Measurements from ENCODE around the gene KLHL11. TPM values are rescaled to one million over a fixed set of nuclear protein-coding genes. Genes with fewer than 3 reads are reported as not detected.
A peak's percentile ranks its signal among the peaks of the same experiment; 100 is the strongest.

Gene KLHL11
- total RNA-seq, 1 donor from 2014 or later, result 16.0 TPM

DNA sequence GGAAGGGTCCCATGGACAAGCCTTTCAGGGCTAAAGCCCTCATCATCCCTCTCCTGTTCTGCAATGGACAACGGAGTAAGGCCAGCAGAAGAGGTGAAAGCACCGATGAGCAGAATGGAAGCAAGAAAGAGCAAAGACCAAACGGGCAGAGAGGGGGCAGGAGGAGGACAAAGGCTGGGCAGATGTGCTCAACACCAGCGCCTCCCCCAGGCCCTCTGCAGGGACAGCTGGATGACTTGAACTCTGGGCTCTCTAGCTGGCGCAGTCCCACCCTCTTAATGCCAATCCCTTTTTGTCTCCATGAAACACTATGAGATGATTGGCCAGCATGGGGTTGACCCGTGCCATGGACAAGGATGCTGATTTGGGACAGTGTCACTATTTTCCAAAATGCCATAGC lies 31.5 kb upstream of the KLHL11 start:
- no peak overlapping the region for H3K4me3 Mint-ChIP-seq (ENCODE audit: unreplicated experiment)
- no peaks in the 10 kb centered on the region for H3K27me3 Mint-ChIP-seq (ENCODE audit: unreplicated experiment)
- no peak overlapping the region for H3K27ac Mint-ChIP-seq (ENCODE audit: unreplicated experiment)
- no peak for DNase-seq (ENCODE audit: extremely low spot score, unreplicated experiment)
- peaks cover 54% of the 10 kb centered on the region for H3K36me3 Mint-ChIP-seq (ENCODE audit: unreplicated experiment)
- no peak for TF ChIP-seq CTCF (IDR thresholded peaks at IDR 0.05)
- peaks cover 21% of the 10 kb centered on the region for H3K4me1 Mint-ChIP-seq (ENCODE audit: unreplicated experiment)
- H3K9me3 Mint-ChIP-seq (ENCODE audit: unreplicated experiment), result no peaks in the 10 kb centered on the region

GRCh38 chr17:41895617-41896016 lies 30.4 kb upstream of the KLHL11 start:
- Mint-ChIP-seq H3K4me3 (ENCODE audit: unreplicated experiment) (no peak overlapping the region), H3K9me3 (ENCODE audit: unreplicated experiment) (no peaks in the 10 kb centered on the region), H3K4me1 (ENCODE audit: unreplicated experiment) (peaks cover 21% of the 10 kb centered on the region), H3K27ac (ENCODE audit: unreplicated experiment) (peak overlapping the region; percentile 70), H3K27me3 (ENCODE audit: unreplicated experiment) (no peaks in the 10 kb centered on the region), H3K36me3 (ENCODE audit: unreplicated experiment) (peaks cover 45% of the 10 kb centered on the region)
- DNase-seq (ENCODE audit: extremely low spot score, unreplicated experiment), result no peak
- TF ChIP-seq CTCF (IDR thresholded peaks at IDR 0.05), result no peak

- Mint-ChIP-seq H3K4me3 (ENCODE audit: unreplicated experiment) (no peak overlapping the region), H3K27me3 (ENCODE audit: unreplicated experiment) (no peaks in the 10 kb centered on the region), H3K27ac (ENCODE audit: unreplicated experiment) (peak overlapping the region; percentile 70), H3K36me3 (ENCODE audit: unreplicated experiment) (peaks cover 45% of the 10 kb centered on the region), H3K4me1 (ENCODE audit: unreplicated experiment) (peaks cover 21% of the 10 kb centered on the region), H3K9me3 (ENCODE audit: unreplicated experiment) (no peaks in the 10 kb centered on the region)
- DNase-seq (ENCODE audit: extremely low spot score, unreplicated experiment), result no peak
- TF ChIP-seq CTCF (IDR thresholded peaks at IDR 0.05), result no peak
These were observed 29.6 kb upstream of the KLHL11 start for GRCh38 chr17:41894791-41895331.

GRCh38 chr17:41893384-41893783 lies 28.2 kb upstream of the KLHL11 start:
- no peak overlapping the region for H3K27ac Mint-ChIP-seq (ENCODE audit: unreplicated experiment)
- no peaks in the 10 kb centered on the region for H3K9me3 Mint-ChIP-seq (ENCODE audit: unreplicated experiment)
- peaks cover 21% of the 10 kb centered on the region for H3K4me1 Mint-ChIP-seq (ENCODE audit: unreplicated experiment)
- no peaks in the 10 kb centered on the region for H3K27me3 Mint-ChIP-seq (ENCODE audit: unreplicated experiment)
- DNase-seq (ENCODE audit: extremely low spot score, unreplicated experiment), result no peak
- peaks cover 33% of the 10 kb centered on the region for H3K36me3 Mint-ChIP-seq (ENCODE audit: unreplicated experiment)
- H3K4me3 Mint-ChIP-seq (ENCODE audit: unreplicated experiment), result no peak overlapping the region
- no peak for TF ChIP-seq CTCF (IDR thresholded peaks at IDR 0.05)

GRCh38 chr17:41892021-41892376 lies 26.8 kb upstream of the KLHL11 start:
- no peaks in the 10 kb centered on the region for H3K9me3 Mint-ChIP-seq (ENCODE audit: unreplicated experiment)
- H3K4me1 Mint-ChIP-seq (ENCODE audit: unreplicated experiment), result peaks cover 21% of the 10 kb centered on the region
- H3K27me3 Mint-ChIP-seq (ENCODE audit: unreplicated experiment), result no peaks in the 10 kb centered on the region
- no peak for DNase-seq (ENCODE audit: extremely low spot score, unreplicated experiment)
- H3K27ac Mint-ChIP-seq (ENCODE audit: unreplicated experiment), result no peak overlapping the region
- H3K4me3 Mint-ChIP-seq (ENCODE audit: unreplicated experiment), result no peak overlapping the region
- H3K36me3 Mint-ChIP-seq (ENCODE audit: unreplicated experiment), result peaks cover 28% of the 10 kb centered on the region
- TF ChIP-seq CTCF (IDR thresholded peaks at IDR 0.05), result no peak

All from osteocyte (in vitro differentiated cells).